SK-N-SH treated with all-trans-retinoic acid at 6 μM for 48 hours (cell line): ENCODE data around the gene DGKH.

ENCODE experiments used
- ARNTL ChIP-seq: fragments of 450-650 bp; formaldehyde crosslinking; IDR thresholded peaks from 2 replicates; pipeline ENCODE4 v1.5.0; 2020; ENCODE audit warnings: low read depth, mild to moderate bottlenecking, moderate library complexity, borderline replicate concordance
- CREB5 ChIP-seq: fragments of 250-450 bp; sonication (Bioruptor Pico); IDR thresholded peaks from 2 replicates; pipeline ENCODE4 v1.5.1; 2020; ENCODE audit warnings: low read depth, mild to moderate bottlenecking, moderate library complexity
- CSDC2 ChIP-seq: fragments of 250-450 bp; sonication (Bioruptor Pico); IDR thresholded peaks from 2 replicates; pipeline ENCODE4 v1.5.0; 2020; ENCODE audit warnings: mild to moderate bottlenecking, moderate library complexity
- CSRNP3 ChIP-seq: fragments of 250-450 bp; sonication (Bioruptor Pico); IDR thresholded peaks from 2 replicates; pipeline ENCODE4 v1.5.1; 2021; ENCODE audit warnings: mild to moderate bottlenecking, moderate library complexity
- OSR1 ChIP-seq: fragments of 250-450 bp; sonication (Bioruptor Pico); IDR thresholded peaks from 2 replicates; pipeline ENCODE4 v1.8.0; 2022; ENCODE audit warnings: moderate library complexity, mild to moderate bottlenecking, inconsistent platforms
- PATZ1 ChIP-seq: fragments of 250-450 bp; sonication (Bioruptor Pico); IDR thresholded peaks from 2 replicates; pipeline ENCODE4 v1.8.0; 2020; ENCODE audit warnings: mild to moderate bottlenecking, moderate library complexity, borderline replicate concordance
- PPARA ChIP-seq: fragments of 250-450 bp; sonication (Bioruptor Pico); IDR thresholded peaks from 2 replicates; pipeline ENCODE4 v1.5.0; 2020; ENCODE audit warnings: mild to moderate bottlenecking, borderline replicate concordance
- RARB ChIP-seq: fragments of 250-450 bp; sonication (Bioruptor Pico); IDR thresholded peaks from 2 replicates; pipeline ENCODE4 v1.8.0; 2021; ENCODE audit warnings: mild to moderate bottlenecking, moderate library complexity
- TOX ChIP-seq: fragments of 250-450 bp; sonication (Bioruptor Pico); IDR thresholded peaks from 2 replicates; pipeline ENCODE4 v1.8.0; 2021; ENCODE audit warnings: mild to moderate bottlenecking, moderate library complexity, borderline replicate concordance
- TSHZ2 ChIP-seq: fragments of 250-450 bp; sonication (Bioruptor Pico); IDR thresholded peaks from 2 replicates; pipeline ENCODE4 v1.5.0; 2020; ENCODE audit warnings: mild to moderate bottlenecking, moderate library complexity
- ZFP30 ChIP-seq: fragments of 450-650 bp; formaldehyde crosslinking; IDR thresholded peaks from 2 replicates; pipeline ENCODE4 v1.5.0; 2022; ENCODE audit warnings: mild to moderate bottlenecking, moderate library complexity
- ZNF565 ChIP-seq: fragments of 450-650 bp; formaldehyde crosslinking; conservative IDR thresholded peaks from 2 replicates; pipeline ENCODE4 v1.5.0; 2020; ENCODE audit warnings: low read depth, mild to moderate bottlenecking, moderate library complexity

- TF ChIP-seq ZNF565 (CRISPR knock-in tag) (no peak), OSR1 (CRISPR knock-in tag) (no peak), CREB5 (CRISPR knock-in tag) (no peak), RARB (CRISPR knock-in tag) (no peak), ARNTL (CRISPR knock-in tag) (no peak), PATZ1 (CRISPR knock-in tag) (no peak), TOX (CRISPR knock-in tag) (no peak), CSDC2 (CRISPR knock-in tag) (no peak), TSHZ2 (CRISPR knock-in tag) (no peak), PPARA (CRISPR knock-in tag) (no peak), CSRNP3 (no peak), ZFP30 (no peak)
Observed at GRCh38 chr13:42035905-42036521, 12.4 kb upstream of the DGKH start.
